ENCODE results near the gene PSMB2.
A peak's percentile ranks its signal among the peaks of the same experiment; 100 is the strongest.
"Not testable (repeated sequence)": the region's sequence is repeated elsewhere in the genome, so short reads cannot be mapped to it uniquely, and the experiment has no call there.

Gene PSMB2

GRCh38 chr1:35591211-35591610 is 50.1 kb downstream of the PSMB2 start:
- no peak for DNase-seq

- DNase-seq, result no peak
Observed at GRCh38 chr1:35590476-35591040, 50.8 kb downstream of the PSMB2 start.

GRCh38 chr1:35589516-35590427 is 51.6 kb downstream of the PSMB2 start:
- no peak for DNase-seq

- DNase-seq, result no peak
Observed at GRCh38 chr1:35588197-35588910, 53.0 kb downstream of the PSMB2 start.

GRCh38 chr1:35587736-35588135 is 53.6 kb downstream of the PSMB2 start:
- DNase-seq, result no peak

- no peak for DNase-seq
Observed at GRCh38 chr1:35586808-35587207, 54.5 kb downstream of the PSMB2 start.

GRCh38 chr1:35585805-35586204 is 55.5 kb downstream of the PSMB2 start:
- not testable (repeated sequence) for DNase-seq

- DNase-seq, result no peak
Observed at GRCh38 chr1:35585281-35585680, 56.0 kb downstream of the PSMB2 start.

- not testable (repeated sequence) for DNase-seq
Observed at GRCh38 chr1:35581621-35582020, 59.7 kb downstream of the PSMB2 start.

GRCh38 chr1:35580949-35581388 is 60.4 kb downstream of the PSMB2 start:
- DNase-seq, result no peak

GRCh38 chr1:35577071-35577998 is 64.0 kb downstream of the PSMB2 start:
- DNase-seq, result peak; percentile 73

- DNase-seq, result not testable (repeated sequence)
Observed at GRCh38 chr1:35576766-35577070, 64.6 kb downstream of the PSMB2 start.

GRCh38 chr1:35576061-35576765 is 65.1 kb downstream of the PSMB2 start:
- DNase-seq, result no peak

- no peak for DNase-seq
Observed at GRCh38 chr1:35575416-35575958, 65.8 kb downstream of the PSMB2 start.

GRCh38 chr1:35574655-35575415 is 66.5 kb downstream of the PSMB2 start:
- no peak for DNase-seq

GRCh38 chr1:35574125-35574654 is 67.1 kb downstream of the PSMB2 start:
- DNase-seq, result no peak

GRCh38 chr1:35573198-35574124 is 67.9 kb downstream of the PSMB2 start, which contains the start of gene TFAP2E:
Gene TFAP2E (plus strand): TSS chr1:35573314. CDS start chr1:35573578, 264 bp downstream.
- DNase-seq, result no peak

- DNase-seq, result no peak
Observed at GRCh38 chr1:35572296-35572695, 69.0 kb downstream of the PSMB2 start.

GRCh38 chr1:35571263-35571662 is 70.1 kb downstream of the PSMB2 start:
- no peak for DNase-seq
